Inferior parietal cortex (tissue), 1 donor: ENCODE data around the gene FBXO42.
A peak's percentile ranks its signal among the peaks of the same experiment; 100 is the strongest.
"Not testable (repeated sequence)": the region's sequence is repeated elsewhere in the genome, so short reads cannot be mapped to it uniquely, and the experiment has no call there.

Experiments
- DNase-seq: peaks from one replicate; pipeline ENCODE4 v3.0.0-alpha.2; 2016; ENCODE audit errors: extremely low spot score

The FBXO42 gene

DNA sequence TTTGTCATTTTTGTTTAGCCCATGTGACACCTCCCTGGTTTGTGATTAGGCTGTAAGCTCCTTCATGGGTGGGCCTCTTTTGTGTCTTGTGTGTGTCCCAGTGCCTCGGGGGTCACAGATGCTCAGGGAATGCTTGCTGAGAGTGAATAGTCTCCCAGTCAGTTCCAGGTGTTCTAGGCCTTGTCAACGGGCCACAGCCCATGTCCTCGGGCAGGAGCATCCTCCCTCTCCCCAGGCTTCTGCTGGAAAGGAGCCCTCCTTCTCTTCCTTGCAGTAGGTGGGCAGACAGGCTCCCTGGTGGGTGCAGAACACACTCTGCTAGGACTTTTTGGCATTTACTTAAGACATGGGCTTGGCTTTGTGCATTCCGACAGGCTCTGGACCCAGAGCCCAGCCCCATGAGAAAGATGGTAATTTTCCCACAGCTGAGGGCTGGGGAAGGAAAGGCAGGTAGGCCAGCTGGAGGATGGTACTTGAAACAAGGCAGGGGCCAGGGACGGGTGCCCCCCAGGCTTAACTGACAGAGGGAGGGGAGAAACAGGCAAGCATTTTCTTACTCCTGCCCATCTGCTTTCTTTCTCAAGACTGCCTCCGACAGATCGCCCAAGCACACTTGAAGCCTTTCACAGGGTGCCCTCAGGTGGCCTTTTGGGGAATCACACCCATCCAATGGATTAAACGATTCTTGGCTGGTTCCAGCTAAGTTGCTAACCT, 108.2 kb downstream of the FBXO42 start:
- DNase-seq, result peak; percentile 87

DNA sequence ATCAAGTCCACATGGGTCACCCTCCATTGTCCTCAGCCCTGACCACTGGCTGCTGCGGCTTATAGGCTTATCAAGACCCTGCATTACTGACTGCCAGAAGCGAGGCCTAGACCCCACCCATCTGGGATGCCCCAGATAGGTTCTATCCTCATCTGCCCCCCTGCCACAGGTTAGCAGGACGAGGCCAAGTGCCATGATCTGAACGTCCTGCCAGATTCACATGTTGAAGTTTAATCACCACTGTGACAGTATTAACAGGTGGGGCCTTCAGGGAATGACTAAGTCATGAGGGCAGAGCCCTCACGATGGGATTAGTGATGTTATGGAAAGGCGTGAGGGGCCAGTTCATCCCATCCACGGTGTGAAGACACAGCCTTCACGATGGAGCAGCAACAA, 109.1 kb downstream of the FBXO42 start:
- DNase-seq, result no peak

DNA sequence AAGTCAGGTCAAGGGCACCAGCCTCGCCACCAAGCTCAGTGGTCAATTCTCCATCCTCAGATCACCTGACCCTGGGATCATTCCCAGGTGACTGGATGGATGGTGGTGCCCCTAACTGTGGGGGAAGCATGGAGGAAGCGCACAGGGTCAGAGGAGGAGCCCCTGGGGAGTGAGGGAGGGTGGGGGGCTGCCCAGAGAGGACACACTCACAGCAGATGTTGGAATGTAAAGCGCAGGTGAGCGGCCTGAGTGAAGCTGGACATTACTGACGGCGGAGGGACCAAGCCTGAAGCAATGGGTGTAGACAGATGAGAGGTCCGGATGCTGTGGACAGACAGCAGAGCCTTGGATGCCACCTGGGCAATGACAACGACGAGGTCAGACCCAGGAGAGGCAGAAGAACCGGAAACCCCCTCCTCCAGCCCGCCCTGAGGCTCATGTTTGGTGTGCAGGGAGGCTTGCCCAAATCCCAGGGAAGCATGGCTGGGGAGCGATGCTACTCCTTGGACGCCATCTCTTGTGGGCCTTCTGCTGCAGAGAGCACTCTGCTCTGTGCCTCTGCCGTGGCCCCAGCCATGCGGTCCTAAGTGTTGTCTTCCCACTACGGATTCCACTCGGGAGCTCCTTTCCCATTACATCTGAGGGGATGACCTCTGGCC, 109.6 kb downstream of the FBXO42 start:
- no peak for DNase-seq

DNA sequence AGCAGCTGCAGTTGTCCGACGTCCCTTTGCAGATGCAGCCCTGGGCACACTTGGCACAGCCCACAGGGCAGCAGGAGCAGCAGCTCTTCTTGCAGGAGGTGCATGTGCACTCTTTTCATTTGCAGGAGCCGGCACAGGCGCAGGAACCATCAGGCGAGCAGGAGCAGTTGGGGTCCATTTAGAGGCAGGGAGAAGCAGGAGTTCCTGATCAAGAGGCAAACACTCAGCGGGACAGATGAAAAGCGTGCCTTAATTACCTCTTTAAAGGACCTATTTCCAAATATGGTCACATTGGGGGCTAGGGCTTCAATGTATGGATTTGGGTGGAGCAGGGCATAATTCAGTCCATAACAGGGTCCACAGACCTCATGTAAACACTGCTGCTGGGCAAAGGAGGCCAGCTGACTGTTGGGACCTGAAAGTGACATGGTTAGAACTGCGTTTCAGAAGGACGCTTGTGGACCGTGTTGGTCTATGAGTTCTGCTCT, 111.0 kb downstream of the FBXO42 start:
- no peak for DNase-seq

DNA sequence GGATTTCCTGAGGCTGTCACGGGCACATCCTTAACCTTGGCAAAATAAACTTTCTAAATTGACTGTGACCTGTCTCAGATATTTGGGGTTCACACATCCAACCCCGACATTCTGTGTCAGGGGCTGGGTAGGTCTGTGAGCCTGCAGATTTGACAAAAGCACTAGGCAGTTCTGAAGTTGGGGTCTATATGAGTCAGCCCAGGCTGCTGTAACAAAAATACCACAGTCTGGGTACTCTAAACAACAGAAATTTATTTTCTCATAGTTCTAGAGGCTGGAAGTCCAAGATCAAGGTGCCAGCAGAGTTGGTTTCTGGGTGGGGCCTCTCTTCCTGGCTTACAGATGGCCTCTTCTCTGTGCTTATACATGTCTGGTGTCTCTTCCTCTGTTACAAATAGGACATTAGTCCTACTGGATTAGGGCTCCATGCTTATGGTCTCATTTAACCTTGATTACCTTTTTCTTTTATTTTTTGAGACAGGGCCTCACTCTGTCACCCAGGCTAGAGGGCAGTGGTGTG, 112.2 kb downstream of the FBXO42 start:
- DNase-seq, result no peak

DNA sequence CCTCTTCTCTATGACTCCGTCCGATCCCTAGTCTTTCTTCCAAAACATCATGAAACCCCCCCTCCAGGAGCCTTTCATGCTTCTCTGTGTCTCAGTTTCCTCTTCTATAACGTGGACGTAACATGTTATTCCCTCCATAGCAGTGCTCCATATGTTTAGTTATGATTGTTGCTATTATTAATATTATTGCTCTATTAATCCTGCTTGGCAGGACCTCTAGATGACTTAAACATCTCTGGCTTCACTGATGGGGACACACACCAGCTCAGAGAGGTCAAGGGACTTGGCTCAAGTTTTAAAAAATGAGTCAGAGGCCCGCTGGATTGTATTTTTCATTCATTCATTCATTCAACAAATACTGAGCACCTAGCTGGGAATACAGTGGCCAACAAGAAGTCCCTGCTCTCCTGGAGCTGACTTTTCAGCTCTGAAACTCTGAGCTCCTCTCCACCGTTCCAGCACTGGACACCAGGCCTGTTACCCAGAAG, 114.9 kb downstream of the FBXO42 start:
- no peak for DNase-seq

DNA sequence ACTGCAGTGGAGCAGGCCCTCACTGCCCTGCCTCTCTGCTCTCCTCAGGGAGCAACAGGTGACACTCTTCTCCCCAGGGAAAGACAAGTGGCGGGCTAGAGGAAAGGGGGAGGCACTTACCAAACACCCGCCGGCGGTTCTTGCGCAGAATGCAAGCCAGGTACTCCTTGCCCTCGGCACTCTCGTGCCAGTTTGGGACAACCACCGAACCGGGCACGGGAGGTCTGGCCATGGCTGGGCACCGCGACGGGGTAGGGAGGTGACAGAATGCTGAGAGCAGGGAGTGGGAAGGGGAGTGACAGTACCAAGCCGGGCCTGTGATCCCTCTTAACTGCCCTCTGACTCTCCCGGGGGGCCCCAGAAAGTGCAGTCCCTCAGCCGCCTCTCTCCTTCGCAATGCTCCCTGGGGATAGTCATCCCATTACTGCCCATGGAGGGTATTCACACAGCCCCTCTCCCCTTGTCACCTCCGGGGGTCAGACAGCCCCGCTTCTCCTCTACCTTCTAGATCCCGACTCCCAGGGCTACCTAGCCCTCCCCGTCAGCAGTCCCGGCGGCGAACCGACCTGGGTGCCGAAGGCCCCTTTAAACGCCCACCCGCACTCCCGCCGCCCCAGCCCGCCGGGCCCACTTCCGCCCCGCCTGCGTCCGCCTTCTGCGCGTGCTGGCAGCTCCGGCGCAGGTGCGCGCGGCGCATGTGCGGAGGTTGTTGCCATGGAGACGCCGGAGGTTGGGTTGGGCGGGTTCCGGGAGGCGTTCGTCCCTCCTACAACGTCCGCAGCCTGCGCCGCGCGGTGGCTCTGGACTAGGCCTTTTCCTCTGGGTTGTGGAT, 115.6 kb downstream of the FBXO42 start, which contains the start of gene CPLANE2:
TSS of gene CPLANE2 (minus strand) at position 673 of the 832 bp plus-strand sequence. CDS start at position 232, 441 bp downstream.
- peak; percentile 90 for DNase-seq

DNA sequence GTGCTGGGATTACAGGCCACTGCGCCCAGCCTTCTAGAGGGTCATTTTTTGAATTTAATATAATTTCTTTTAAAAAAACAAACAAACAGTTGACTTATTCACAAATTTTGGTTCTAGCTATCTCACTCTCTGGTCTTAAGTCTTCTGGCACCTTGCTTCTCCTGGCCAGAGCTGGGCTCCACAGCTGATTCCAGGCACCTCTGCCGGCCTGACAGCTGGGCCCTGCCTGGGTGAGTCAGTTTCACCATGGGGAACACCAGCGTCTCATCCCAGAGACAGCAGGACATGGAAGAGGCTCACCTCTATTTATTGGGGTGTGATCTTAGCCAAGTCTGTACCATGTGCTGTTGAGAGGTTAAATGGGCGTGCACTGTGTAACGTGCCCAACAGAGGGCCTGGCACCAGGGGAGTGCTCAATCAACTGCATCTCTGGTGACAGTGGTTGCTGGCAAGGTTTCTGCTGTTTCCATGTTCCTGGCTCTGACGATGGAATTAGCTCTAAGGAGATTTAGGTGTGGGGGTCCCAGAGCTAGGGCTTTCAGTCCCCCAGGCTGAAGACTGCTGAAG, 116.3 kb downstream of the FBXO42 start:
- no peak for DNase-seq

DNA sequence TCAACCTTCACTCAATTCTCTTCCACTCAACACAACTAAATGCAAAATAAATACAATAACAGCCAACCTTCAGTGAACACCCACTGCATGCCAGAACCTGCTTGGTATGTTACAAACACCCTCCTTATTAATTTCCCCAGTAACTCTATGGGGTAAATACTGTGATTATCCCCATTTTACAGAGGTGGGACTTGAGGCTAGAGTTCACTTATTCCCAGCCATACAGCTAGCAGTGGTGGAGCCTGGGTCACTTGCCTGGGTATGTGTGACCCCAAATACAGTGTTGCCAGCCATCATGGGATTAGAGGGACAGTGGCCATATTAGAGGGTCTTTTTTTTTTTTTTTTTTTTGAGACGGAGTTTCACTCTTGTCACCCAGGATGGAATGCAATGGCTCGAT, 116.9 kb downstream of the FBXO42 start:
- no peak for DNase-seq

DNA sequence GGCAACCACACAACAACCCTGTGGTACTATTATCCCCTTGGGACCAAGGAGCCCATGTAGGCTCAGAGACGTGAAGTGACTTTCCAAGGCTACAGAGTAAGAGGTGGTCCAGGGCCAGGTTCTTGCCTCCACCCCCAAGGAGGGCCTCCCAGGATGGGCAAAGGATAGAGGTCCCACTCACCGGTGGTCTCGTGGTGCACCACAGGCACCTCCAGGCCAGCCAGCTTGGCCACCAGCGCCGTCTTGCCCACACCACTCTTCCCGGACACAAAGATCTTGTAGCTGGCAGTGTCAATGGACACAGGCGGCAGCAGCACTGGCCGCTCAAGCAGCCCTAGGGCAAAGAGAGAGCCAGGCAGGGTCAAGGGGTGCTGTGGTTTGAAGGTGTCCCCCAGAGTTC, 118.8 kb downstream of the FBXO42 start:
- DNase-seq, result no peak

DNA sequence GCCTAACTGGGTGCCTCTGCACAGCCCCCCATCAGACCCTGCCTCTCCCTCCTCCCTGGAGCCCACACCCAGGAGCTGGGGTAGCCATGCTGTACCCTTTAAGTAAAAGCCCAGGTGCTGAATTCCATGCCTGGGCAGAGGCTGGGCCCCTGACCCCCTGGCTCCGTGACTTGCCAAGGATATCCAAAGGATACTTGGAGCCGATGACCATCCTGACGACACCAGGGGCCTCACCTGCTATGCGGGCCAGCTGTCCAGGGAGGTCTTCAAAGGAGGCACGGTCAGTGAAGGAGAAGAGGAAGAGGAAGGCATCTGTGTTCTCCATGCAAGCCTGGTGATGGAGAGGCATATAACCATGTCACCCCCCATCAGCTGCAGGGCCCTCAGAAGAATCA, 120.0 kb downstream of the FBXO42 start:
- DNase-seq, result no peak

DNA sequence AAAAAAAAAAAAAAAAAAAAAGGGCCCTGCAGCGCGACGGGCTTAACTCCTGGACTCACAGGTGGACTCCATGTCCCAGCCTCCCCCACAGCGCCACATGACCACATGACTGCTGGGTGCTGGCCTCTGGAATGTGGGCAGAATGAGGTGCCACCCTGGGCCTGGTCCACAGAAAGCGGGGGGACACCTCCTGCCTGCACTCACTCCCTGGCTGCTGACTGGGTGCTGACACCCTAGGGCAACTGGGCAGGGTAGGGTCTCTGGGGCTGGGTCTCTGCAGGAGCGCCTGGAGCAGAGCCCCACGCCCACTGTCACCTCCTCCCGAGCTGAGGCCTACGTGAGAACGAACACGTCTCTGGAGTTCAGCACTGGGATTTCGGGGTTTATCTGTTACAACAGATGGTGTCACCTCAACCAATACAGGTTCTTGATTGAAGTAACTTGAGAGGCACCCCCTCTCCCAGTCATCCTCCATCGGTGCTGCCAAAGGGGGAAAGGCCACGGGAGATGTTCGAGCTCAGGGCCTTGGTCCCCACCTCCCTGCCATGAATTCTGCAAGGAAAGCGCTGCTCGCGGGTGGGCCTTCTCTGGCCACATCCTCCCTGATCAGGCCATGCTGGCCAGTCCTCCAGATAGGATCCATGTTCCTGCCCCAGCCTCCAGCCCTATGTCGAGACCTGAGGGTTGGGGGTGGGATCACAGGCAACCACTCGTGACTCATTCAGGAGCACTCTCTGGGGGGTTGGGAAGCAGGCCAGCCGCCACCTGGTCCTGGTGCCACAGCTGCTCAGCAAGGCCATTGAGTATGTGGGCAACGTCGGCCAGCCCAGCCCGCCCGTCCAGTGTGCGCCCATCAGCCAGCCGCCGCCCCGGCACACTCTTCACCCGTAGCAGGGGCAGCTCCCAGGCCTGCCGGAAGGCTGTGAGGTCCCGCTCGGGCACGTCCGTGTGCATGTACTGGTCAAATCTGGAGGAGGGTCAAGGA, 120.7 kb downstream of the FBXO42 start:
- DNase-seq, result no peak

DNA sequence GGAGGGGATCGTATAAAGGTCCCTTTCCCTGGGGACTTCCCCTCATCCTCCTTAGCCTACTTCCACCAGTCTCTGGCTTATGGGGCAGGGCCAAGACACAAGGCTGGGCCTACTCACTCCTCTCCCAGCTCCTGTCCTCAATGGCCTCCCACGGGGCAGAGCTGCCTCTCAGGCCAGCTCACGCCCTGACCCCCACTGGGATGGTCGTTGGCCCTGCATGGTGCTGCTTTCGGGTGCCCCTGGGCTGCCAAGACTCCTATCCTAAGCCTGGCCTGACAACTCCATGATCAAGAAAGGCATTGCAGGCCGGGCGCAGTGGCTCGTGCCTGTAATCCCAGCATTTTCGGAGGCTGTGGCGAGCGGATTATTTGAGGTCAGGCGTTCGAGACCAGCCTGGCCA, 121.5 kb downstream of the FBXO42 start:
- DNase-seq, result no peak

DNA sequence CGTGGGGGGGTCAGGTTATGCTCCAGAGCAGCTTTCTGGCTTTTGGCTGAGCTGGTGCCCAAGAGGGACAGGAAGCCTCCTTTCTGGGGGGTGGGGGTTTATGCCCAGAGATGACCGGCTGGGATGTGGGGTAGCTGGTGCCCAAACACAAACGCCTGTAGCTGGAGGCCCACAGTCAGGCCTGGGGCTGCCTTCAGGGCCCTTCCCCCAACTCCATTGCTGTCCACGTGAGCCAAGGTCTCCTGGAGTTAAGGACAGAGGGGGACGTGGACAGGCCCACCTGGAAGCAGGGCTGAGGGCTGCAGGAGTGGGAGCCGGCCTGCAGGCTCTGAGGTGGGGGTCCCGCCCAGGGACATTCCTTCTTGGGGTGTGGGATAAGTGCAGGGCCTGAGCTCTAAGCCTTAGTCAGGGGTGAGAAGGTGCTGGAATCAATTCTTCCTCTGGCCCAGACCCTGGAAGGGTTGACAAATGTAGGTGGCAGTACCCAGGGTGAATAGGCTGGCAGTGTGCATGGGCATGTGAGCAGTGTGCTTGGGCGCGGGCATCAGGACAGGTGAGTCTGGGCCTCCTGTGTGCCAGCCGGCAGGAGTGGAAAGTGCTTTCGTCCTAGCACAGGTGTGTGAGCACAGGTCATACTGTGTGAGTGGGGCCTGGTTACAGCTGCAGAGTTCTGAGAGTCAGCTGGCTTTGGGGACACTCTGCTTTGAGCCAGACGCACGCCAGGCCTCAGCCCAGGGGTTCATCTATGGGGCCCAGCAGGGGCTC, 122.1 kb downstream of the FBXO42 start:
- no peak for DNase-seq

DNA sequence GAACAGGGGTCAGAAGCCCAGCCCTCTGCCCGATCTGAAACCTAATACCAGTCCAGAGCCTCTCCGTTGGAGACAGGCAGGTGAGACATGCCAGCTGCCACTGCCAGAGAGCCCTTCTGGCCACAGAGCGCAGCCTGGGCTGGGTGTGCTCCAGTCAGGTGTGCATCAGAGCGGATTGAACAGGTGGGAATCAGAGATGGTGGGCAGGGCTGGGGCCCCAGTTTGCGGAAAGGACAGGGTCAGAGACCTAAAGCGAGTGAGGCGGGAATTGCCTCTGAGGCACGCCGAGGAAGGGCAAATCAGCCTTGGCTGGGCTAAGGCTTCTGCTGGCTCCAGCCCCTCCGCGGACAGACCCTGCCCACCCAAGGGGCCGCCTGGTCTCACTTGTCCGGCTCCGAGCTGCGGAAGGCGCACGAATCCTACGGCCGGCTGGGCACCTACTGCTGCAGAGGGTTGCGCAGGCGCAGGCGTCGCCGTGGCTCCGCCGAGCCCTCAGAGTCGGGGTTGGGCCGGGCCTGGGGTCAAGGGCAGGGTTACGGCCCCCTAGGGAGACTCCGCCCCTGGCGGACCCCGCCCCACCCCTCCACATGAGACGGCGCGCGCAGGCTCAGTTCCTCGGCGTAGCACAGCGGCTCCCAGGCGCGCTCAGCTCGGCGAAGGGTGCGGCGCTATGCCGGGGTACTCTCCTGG, 125.6 kb downstream of the FBXO42 start:
- DNase-seq, result no peak

DNA sequence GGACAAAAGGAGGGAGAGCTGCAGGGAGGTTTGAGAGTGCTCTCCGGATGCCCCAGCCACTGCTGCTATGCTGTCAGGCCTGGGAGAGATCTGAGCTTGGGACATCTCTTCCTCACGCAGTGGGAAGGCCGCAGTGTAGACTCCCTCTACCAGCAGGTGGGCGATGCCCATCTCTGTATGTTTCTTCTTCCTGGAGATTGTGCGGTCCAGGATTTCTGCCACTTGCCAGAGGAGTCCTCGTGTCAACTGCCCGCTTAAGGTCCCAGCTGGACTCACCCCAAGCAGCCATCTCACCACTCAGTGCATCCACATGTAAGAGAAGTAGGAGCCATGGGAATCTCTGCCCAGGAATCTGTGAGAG, 126.2 kb downstream of the FBXO42 start:
- DNase-seq, result no peak

DNA sequence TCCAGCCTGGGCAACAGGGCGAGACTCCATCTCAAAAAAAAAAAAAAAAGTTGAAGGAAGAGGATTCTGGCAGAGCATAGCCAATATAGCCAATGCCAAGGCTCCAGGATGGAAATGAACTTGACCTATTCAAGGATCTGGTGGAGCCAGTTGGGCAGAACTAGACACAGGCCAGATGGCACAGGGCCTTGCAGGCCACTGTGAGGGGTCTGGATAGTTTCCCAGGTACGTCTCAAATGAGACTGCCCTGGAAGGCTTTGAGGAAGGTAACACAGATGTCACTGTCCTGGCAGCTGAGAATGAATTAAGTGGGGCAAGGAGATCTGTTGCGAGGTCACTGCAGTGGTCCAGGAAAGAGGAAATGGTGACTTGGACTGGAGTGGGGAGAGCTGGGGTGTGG, 127.8 kb downstream of the FBXO42 start:
- no peak for DNase-seq

DNA sequence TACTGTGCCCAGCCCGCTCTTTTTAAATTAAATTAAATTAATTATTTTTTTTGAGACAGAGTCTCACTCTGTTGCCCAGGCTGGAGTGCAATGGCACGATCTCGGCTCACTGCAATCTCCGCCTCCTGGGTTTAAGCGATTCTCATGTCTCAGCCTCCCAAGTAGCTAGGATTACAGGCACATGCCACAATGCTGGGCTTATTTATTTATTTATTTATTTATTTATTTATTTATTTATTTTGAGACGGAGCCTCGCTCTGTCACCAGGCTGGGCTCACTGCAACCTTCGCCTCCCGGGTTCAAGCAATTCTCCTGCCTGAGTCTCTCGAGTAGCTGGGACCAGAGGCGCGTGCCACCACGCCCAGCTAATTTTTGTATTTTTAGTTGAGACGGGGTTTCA, 129.6 kb downstream of the FBXO42 start:
- DNase-seq, result not testable (repeated sequence)

DNA sequence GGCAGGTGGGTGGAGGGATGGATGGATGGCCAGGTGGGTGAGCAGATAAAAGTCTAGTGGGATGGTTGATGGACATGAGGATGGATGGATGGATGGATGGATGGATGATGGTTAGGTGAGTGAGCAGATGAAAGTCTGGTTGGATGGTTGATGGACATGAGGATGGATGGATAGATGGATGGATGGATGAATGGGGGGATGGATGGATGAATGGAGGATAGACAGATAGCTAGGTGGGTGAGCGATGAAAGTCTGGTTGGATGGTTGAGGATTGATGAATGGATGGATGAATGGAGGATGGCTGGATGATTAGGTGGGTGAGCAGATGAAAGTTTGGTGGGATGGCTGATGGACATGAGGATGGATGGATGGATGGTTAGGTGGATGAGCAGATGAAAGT, 130.8 kb downstream of the FBXO42 start:
- no peak for DNase-seq
